CD4-positive, alpha-beta T cell treated with Interferon gamma for 1 hour (primary cell): Measurements from ENCODE around the gene PLXNA2.
A peak's percentile ranks its signal among the peaks of the same experiment; 100 is the strongest.

ENCODE experiments used
- DNase-seq: peaks from one replicate; pipeline ENCODE4 v3.0.0-alpha.2; 2020

The PLXNA2 gene

DNA sequence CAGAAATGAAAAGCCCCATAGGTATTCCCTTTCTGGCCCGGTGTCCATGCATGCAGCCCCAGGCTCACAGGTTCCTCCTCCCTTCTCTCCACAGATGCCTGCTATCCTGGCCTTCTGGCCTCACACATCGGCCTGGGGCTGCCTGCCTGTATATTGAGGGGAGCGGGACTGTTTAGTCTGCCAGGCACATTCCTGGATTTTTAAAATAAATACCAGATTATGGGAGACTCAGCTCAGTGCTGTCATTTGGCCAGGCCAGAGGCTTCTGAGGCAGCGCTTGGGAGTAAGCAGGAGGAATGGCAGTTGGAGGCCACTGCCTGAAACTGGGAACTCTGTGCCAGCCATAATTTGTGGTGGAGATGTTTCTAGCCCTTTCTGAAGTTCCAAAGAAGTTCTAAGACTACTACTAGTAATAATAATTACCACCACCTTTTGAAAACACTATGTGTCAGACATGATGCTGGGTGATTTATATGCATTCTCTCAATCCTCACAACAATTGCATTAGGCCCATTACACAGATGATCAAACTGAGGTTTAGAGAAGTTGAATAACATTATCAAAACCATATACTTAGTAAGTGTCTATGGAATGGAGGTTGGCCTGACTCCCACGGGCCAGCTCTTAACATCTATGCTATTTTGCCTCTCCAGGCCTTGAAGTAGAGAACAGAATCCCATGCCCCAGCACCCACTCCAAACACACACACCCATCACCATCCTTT lies 107.6 kb downstream of the PLXNA2 start:
- no peak for DNase-seq

DNA sequence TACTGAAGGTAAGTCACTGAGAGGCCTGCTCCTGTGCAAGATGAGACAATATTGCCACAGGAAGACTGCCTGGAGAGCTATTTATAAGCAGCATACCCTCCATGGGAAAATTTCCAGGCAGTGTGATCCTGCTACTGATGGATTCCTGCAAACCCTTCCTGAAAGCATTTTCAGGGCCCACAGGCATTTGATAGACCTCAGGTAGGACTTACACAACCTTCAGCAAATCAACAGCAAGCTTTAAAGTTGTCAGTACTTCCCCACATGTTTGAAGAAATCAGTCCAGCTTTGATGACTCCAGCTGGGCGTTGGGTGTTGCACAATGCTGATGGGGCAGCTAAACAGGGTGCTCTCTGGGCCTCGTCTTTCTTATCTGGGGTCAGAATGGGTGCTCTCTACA lies 108.8 kb downstream of the PLXNA2 start:
- no peak for DNase-seq

DNA sequence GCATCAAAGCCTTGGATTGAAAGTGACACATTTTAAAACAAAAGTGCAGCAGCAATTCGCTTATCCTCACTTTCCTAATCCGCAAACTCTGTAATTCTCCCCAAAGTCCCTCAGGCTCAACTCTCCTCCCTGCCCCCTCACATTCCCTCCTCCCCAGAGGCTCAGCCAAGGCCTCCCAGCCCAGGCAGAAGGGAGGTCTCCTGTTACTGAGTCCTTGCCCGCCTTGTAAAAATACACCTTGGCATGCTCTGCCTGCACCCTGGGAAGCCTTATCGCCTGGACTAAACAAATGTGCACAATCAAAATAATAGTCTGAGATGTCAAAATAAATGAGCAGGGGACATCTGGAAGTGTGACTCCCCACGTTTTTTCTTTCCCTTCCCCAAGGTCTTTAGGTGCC lies 109.7 kb downstream of the PLXNA2 start:
- DNase-seq: no peak

DNA sequence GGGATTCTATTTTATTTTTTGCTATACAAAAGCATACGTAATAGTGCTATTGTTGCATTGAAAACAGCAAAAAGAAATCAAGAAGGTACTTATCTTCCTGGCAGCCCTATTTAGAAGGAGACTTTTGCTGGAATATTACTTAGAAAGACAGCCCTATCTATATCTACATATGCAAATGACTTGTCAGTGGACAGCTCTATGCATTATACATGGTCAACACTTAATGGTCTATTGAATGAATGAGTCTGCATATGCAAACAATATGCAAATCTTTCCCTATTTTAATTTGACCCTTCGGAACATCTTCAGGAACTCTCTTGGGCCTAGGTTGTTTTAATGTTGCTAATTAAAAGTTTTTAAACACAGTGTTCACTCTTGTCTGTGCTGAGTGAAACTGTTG lies 110.8 kb downstream of the PLXNA2 start:
- DNase-seq: no peak

DNA sequence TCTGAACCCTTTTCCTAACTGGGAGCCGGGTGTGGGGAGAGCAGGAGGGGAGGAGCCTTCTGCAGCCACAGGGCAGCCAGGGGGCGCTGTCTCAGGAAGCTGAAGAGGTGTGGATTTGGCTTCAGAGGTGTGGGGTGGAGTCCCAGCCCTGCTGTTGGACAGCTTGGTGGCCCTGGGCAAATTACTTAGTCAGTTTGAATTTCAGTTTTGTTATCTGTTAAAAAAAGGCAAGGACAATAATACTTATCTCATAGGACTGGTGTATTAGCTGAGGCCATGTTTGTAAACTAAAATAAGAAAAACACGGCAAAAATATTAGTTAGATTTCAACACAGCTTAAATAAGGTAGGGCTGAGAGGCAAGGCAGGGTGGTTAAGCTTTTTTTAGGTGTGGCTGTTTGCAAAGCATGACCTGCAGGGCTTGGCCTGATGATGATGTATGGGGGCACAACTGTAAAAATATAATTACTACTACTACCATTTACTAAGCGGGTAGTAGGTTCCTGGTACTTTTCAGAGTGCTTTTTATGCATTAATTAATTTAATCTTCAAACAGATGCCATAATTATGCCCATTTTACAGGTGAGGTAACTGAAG lies 111.8 kb downstream of the PLXNA2 start:
- peak; percentile 3 for DNase-seq

DNA sequence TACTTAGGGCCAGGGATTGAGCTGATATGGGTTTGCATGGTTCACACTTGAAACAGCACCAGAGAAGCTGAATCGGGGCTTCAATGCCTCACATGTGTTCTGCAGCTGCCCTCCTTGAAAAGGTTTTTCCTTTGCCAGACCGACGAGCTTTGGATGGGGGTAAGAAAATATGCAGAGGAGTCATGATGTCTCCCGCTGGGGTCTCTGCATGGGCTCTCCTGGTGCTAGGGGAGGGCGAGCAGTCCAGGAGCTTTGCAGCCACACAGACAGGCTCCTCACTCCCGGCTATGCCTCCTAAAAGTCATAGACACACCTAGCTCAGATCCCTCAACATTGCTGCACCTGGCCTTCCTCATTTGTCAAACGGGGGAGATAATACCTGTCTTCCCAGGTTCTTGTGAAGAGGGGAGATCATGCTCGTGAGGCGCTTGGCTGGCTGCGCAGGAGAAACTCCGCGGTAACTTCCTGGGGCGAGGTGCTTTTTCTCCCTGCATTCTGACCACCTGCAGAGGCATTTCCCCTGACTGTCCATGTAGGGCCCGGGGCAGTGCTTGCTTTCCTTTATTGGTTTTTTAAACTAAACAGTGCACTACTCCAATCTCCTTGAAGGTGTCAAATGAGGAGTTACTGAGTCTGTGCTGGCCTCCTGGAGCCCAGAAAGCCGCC lies 112.4 kb downstream of the PLXNA2 start:
- no peak for DNase-seq

DNA sequence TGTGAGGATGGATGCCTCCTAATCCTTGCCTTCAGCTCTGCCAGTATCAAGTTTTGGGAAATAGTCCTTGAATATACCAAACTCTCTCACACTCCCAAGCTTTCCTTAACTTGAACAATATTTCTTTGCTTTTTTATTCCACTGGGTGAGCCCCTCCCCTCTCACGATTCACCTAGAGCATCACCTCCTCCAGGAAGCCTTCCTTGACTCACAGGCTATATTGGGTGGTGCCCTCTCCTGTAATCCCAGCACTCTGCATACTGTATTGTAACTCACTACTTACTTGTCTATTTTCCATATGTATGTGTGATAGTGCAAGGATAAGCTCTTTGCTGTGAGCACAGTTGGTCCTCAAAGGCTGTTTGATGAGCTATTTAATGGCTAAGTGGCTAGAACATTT lies 114.7 kb downstream of the PLXNA2 start:
- no peak for DNase-seq

DNA sequence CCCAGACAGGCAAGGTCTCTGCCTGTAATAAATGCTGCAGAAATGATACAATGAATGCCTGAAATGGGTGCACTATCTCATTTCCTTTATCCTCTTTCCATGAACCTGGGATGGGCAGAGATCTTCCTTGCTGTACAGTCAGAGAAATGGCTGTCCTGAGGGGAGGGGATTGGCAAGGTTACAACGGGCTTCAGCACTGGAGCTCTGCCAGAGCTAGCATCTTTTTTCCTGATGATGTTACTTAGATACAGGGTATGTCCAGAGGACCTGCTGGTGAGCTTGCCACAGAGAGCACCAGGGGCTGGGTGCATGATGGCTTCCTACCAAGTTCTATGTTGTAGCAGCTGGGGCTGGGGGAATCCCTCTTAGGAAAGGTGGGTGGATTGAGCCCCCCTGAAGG lies 115.1 kb downstream of the PLXNA2 start:
- DNase-seq: no peak

DNA sequence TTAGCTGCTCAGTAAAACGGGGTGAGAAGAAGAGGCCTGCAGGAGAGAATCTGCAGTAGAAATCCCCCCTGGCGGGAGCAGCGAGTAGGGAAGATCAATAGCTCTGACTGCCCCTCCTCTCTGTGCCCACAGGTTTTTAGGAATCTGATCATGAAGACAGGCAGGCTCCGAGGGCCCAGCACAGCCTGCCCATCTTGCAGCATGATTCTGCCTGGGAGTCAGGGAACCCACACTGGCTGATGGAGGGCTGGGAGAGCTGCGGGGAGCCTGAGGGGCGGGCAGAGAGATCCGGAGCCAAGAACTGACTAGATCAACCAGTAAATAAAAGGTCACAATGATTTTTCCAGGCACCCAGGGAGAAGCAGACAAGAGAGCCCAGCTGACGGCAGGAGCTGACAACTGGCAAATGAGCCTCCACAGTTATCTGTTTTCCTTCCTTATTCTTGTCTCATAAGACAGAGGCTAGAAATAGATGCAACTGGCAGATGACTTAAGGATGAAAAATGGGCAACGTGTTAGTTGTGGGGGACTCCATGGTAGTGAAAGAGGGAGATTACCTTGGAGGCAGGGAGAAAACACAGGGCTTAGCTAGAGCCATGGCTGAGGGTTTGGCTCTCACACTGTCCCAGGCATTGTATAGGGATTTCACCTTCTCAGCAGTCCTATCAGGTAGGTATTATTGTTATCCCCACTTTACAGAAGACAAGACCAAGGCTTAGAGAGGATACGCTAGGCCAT lies 116.2 kb downstream of the PLXNA2 start:
- no peak for DNase-seq

DNA sequence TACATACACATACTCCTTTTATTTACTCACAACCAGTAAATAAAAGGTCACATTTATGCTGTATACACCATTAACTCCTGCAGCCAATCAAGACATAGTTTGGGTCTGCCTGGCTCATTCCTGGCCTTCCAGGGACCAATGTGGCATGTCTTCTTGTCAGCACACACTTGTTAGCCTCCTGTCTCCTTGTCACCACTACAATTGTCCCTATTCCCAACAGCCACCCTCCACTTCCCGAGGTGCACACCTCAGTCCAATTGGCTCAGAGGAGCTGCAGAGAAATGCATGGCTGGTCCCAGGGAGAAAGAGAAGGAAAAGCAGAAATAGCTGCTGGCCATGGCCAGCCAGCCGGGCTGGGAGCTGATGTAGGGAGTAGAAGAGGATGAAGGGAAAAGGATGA lies 116.9 kb downstream of the PLXNA2 start:
- DNase-seq: no peak

DNA sequence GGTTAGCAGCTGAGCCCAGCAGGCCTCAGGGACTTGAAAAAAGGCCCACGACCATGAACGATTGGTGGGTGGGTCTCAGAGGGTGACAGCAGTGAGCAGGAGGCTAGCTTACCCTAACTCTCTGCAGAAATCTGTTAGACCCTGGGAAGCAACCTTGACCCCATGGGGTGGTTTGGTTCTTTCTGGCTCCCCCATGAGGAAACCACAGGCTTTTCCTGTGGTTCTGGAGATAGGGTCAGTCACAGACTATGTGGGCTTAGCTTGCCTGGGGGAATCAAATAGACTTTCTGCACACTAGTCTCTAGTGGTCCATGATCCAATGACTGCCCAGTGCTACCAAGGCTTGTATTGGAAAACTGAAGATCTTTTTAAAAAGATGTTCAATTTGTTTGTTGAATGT lies 118.1 kb downstream of the PLXNA2 start:
- DNase-seq: no peak

DNA sequence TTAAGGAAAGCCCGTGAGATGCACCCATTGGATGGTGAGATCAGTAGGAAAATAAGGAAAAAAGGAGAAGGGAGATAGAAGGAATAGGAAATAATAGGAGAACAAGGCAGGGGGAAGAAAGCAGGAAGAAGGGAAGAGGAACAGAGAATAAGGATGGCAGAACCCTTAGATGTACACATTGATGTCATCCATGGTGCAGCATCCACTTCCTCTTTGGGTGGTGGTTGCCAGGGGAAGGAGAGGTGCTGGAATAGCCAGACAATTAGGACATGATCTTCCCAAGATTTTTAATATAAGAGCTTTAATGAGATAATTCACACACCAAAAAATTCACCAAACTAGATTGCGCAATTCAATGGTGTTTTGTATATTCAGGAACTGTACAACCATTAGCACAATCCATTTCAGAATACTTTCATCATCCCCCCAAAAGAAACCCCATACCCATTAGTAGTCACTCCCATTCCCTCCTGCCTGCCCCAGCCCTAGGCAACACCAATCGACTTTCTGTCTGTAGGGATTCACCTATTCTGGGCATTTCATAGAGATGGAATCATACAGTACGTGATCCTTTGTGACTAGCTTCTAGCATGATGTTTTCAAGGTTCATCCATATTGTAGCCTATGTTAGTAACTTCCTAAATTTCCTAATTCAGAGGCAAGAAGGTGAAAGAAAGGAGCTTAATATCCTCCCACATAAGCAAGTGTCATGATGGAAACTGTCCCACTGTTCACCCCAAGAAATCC lies 121.4 kb downstream of the PLXNA2 start:
- no peak for DNase-seq

DNA sequence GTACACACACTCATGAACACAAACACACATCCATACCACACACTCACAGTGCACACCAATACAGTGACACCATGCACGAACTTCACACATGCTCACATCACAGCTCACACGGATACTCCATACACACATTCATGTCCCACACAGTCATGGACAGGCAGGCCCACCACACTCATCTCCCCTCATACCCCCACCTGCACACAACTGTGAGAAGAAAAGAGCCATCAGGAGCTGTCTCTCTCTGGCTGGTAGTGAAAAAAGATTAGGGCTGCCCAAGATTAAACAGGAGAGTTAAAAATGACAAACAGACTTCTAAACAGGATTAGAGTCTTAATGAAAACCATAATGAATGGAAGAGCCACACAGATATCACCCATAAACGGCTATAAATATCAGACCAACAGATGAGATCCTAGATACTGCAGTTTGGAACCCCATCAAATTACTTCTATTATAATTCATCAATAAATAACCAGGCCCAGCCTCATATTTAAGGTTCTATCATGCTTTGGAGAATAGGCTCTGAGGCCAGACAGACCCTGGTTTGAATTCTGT lies 122.3 kb downstream of the PLXNA2 start:
- DNase-seq: no peak

DNA sequence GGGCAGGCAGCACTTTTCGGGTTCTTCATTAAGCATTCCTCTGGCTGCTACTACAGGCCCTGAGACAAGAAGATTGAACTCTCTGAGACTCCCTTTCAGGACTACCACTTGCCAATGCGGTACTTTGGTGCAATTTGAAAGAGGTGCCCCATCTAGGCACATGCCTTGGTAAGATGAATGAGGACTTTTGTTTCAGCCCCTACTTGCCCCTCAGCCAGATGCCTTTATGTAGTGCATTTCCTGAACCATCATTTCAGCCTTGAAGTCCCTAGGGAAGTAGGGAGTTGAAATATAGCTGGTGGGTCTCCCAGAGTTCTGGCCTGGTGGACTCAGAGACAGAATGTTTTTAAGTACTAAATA lies 123.8 kb downstream of the PLXNA2 start:
- DNase-seq: no peak

DNA sequence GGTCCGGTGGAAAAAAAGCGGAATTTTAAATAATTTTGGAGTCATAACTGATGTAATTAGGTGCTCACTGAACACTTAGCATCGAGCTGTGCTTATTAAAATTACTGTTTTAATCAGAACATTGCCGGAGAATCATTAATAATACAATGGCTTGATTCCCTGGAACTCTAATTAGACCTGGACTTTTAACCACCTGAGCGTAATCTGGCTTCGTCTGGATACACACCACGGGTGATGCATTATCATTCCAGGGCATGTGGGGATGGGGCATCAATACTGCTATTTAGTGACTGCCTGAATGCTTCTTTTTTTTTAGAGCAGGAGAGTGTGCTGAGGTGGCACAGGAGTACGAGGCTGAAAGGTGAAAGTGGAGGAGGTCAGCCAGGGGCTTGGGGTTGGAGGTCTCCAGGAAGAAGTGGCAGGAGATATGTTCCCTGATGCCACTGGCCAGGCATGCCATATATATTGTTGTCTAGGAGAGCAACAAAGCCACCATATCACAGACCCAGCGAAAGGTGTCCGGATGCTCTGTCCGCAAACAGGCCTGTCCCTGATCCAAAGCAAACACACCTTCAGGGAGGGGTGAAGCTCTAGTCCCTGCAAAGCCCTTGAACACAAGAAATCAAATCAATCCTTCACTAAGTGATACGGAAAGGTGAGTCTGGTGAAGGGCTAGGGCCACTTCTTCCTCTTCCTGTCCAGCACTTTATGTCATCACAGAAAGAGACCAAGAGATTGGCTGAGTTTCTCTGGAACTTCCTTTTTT lies 125.2 kb downstream of the PLXNA2 start:
- DNase-seq: no peak

DNA sequence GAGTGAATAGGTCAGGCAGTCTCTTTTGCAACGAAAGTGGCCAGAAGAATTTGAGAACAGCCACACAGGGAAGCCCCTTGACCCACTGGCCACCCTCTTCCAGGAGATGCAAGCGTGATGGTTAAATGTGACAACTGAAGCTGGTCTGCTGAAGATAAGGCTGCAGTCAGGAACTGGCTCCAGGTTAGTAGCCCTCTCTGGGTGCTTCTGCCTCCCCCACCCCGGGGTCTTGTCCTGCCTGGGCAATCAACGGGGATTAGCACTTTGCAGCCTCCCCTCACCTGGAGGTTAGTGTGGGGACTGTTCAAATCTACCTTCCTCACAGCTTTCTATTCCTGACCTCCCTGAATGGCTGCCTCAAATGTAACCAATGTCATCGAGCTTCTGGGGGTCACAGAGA lies 125.9 kb downstream of the PLXNA2 start:
- no peak for DNase-seq

DNA sequence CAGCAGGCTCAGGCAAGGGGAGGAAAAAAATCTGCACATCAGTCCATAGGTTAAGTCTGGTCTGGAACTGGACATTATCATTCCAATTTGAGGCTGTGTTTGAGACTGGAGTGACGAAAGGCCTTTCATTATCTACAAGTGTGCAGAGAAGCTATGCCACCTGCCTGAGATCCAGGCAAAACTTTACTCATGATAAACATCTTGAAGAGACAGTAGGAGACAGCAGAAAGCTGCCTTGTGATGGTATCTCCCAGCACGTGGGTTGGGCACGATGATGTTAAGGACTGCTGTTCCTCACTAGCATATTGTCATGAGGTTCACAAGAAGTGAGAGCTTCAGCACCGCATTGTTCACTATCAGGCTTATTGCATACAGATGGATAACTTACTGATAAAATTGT lies 126.4 kb downstream of the PLXNA2 start:
- no peak for DNase-seq

DNA sequence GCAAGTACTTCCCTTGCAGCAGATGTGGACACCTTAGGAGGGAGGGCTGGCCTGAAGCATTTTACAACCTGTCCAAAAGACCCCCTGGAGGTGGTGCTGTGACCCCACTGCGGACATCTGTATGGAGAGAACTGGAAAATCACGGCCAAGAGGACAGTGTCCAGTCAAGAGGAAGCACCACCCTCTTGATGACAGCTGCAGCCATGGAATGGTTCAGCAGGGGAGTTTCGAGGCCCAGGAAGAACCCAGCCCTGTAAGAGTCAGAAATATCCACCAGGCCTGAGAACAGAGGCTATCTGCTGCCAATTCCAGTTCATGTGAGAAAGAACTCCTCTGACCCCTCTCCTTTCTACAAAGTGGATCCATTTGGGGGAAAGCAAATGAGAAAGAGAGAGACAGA lies 126.8 kb downstream of the PLXNA2 start:
- DNase-seq: no peak

DNA sequence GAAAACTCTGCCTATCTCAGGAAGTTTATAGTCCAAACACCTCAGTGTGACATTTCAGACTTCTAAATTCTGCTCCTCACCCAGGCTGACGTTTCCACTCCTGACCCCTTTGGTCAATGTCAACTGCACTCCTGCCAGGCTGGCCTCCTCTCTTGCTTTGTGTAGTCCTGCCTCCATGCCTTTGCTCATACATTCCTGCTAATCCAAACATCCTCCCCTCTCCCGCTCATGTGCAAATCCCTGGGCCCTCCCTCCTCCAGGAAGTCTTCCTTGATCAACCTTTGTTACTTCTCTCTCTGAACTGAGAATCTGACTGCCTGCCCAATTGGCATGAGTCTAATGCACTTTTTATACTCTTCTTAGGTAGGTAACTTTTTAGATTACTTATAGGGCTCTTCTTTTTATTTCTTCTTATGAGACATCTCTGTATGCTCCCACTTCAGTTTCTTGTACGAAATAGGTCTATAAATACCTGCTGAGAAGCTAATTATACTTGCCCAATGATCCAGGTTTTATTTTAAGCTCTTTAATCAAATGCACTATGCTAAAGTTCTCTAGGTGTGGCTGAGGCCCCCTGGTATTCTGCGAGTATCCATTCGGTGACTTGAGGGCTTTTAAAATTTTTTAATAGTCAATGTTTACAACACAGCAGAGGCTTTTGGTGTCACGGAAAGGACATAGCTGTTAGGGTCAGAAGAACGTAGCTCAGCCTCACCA lies 128.1 kb downstream of the PLXNA2 start:
- no peak for DNase-seq

DNA sequence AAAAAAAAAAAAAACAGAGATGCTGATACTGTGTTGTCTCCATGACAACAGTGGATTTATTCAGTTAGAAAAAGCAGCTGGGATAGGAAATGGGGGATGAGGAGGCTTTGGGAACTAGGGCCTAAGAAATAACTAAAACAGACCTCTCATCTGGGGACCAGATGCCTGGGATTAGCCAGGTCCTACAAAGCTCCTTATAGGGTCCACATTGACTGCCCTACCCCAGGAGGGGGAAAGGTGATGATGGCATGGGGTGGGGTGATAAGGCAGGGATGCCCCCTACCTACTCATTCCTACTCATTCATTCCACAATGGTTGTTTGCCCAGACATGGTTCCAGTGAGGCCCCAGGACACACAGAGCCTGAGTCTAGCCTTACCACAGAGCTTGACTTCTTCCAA lies 131.2 kb downstream of the PLXNA2 start:
- DNase-seq: no peak

DNA sequence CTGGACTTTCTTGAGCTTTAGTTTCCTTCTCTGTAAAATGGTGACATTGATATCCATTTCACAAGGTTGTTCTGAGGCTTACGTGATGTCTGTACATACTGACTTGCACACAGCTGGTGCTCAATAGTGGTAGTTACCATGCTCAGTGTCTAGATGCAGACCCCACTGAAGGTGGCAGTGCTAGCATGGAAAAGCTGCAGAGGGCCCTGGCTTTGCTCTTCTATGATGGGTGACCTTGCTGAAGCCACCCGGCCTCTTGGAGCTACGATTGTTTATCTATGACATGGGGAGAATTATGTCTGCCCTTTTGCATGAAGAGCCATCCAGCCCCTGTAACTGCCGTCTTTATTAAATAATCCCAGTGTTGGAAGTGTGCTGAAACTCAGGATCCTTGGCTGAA lies 131.8 kb downstream of the PLXNA2 start:
- no peak for DNase-seq
